Gastroesophageal sphincter (tissue), 3 donors: ENCODE results near the gene BCL11A.

Source experiments
- EP300 ChIP-seq: sonication (generic); formaldehyde crosslinking; IDR thresholded peaks from one replicate; pipeline ENCODE4 v1.6.1; 2017; ENCODE audit warnings: antibody characterized with exemption, mild to moderate bottlenecking
- TF ChIP-seq, protein P1 (sequence below), 4 experiments: fragments of 200-600 bp in 2 of 4; fragments of 450-650 bp in 2 of 4; sonication (generic) in 1 of 4; IDR thresholded peaks; one replicate each; pipeline ENCODE4 v1.5.1; 2017 to 2019; ENCODE audit warnings: antibody characterized with exemption in 4 of 4, mild to moderate bottlenecking in 2 of 4, moderate library complexity in 2 of 4

DNA sequence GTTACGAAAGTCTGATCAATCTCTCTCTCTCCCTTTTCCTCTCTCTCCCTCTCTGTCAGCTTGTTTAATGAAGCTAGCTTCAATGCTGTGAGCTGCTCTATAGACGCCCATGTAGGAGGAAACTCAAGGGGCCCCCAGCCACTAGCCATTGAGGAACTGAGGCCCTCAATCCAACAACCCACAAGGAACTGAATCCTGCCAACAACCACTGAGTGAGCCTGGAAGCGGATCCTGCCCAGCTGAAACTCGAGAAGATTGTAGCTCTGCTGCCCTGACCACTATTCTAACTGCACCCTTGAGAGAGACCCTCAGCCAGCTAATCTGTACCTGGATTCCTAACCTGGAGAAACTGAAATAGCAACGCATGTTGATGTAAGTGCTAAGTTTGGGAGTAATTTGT is 129.2 kb downstream of the BCL11A start:
- TF ChIP-seq, protein P1, sequence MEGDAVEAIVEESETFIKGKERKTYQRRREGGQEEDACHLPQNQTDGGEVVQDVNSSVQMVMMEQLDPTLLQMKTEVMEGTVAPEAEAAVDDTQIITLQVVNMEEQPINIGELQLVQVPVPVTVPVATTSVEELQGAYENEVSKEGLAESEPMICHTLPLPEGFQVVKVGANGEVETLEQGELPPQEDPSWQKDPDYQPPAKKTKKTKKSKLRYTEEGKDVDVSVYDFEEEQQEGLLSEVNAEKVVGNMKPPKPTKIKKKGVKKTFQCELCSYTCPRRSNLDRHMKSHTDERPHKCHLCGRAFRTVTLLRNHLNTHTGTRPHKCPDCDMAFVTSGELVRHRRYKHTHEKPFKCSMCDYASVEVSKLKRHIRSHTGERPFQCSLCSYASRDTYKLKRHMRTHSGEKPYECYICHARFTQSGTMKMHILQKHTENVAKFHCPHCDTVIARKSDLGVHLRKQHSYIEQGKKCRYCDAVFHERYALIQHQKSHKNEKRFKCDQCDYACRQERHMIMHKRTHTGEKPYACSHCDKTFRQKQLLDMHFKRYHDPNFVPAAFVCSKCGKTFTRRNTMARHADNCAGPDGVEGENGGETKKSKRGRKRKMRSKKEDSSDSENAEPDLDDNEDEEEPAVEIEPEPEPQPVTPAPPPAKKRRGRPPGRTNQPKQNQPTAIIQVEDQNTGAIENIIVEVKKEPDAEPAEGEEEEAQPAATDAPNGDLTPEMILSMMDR (IDR thresholded peaks at IDR 0.05) = no peak
- no peak for TF ChIP-seq EP300
